ENCODE measurements around the gene OLFM1. TPM values are rescaled to one million over a fixed set of nuclear protein-coding genes. Genes with fewer than 3 reads are reported as not detected.
A peak's percentile ranks its signal among the peaks of the same experiment; 100 is the strongest.

Gene OLFM1
- total and polyA plus RNA-seq, 7 experiments from 2014 or later = 0.19 to 2.1 (median 0.87) TPM; not detected in 3

DNA sequence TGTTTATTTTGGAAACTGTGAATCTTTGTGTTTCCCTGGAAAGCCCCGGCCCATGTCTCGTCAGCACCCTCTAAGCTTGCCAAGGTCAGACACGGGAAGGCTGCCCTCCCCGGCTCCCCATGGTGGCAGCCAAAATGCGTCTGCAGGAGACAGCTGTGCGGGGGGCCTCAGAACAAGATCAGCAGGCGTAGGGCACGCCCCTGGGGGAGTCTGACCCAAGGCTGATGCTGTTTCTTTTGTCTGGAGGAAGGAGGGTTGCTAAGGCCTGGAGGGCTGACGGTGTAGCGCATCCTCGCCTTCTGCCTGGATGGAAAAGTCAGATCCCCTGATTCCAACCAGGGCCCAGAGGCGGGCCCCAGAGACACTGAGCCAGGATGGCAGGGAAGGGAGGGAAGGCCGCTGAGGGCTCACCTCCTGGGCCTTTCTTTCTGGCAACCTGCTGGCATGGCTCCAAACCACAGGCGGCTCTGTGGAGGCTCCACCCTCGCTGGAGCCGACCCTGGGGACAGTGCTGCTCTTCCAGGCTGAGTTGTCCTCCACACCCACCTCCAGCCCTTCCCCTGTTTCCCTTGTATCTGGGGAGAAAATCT is 57.2 kb downstream of the OLFM1 start:
- Mint-ChIP-seq H3K27ac (no peak overlapping the region), H3K9me3 (peaks cover 0 to 5% (median 3%) of the 10 kb centered on the region in 11 donors), H3K4me1 (peaks cover 0 to 2% (median 0%) of the 10 kb centered on the region in 7 donors), H3K36me3 (no peaks in the 10 kb centered on the region), H3K27me3 (peaks cover 0 to 27% (median 18%) of the 10 kb centered on the region in 5 donors), H3K4me3 (no peak overlapping the region)
- no peak overlapping the region for H3K4me3 ChIP-seq (ENCODE audit: low read length)
- H3K4me1 ChIP-seq (ENCODE audit: control insufficient read depth in 2 of 2, insufficient read depth in 2 of 2, low read length in 2 of 2) = no peaks in the 10 kb centered on the region
- H3K36me3 ChIP-seq (ENCODE audit: control insufficient read depth in 2 of 3, insufficient read depth in 3 of 3, low read length in 3 of 3) = no peaks in the 10 kb centered on the region
- CTCF ChIA-PET = no interaction called here
- H3K9me3 ChIP-seq (ENCODE audit: control insufficient read depth in 2 of 3, low read length in 3 of 3) = peaks cover 0 to 10% (median 0%) of the 10 kb centered on the region in 3 experiments
- POLR2A ChIA-PET = no interaction called here
- ATAC-seq (no peak), DNase-seq (no peak)
- no peak overlapping the region for H3K27ac ChIP-seq (ENCODE audit: low read depth, low read length)
- H3K27me3 ChIP-seq (ENCODE audit: control insufficient read depth in 2 of 2, insufficient read depth in 2 of 2, low read length in 2 of 2) = no peaks in the 10 kb centered on the region
- intact Hi-C loops (cut with micrococcal nuclease) = no loop called here

DNA sequence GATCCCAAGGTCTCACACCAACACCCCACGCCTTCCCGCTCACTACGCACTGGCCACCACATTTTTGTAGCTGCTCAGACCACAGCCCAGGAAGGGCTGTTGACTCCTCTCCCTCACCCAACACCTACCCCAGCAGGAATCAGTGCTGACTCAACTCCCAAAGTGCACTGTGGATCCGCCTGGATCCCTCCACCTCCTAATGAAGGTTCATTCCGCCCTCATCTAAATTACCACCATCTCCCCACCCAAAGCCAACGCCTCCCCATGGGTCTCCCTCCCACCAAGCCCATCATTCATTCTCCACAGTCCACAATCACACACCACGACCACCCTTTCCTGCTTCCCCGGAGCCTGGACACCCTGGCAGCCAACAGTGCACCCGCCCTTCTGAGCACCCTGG is 57.8 kb downstream of the OLFM1 start:
- no peak overlapping the region for H3K27ac ChIP-seq (ENCODE audit: low read depth, low read length)
- H3K9me3 ChIP-seq (ENCODE audit: control insufficient read depth in 2 of 3, low read length in 3 of 3) = peaks cover 0 to 10% (median 0%) of the 10 kb centered on the region in 3 experiments
- Mint-ChIP-seq H3K27ac (no peak overlapping the region), H3K4me3 (no peak overlapping the region), H3K36me3 (no peaks in the 10 kb centered on the region), H3K9me3 (peaks cover 0 to 11% (median 4%) of the 10 kb centered on the region in 11 donors), H3K27me3 (peaks cover 0 to 27% (median 18%) of the 10 kb centered on the region in 5 donors), H3K4me1 (peaks cover 0 to 2% (median 0%) of the 10 kb centered on the region in 7 donors)
- ATAC-seq = no peak
- no peaks in the 10 kb centered on the region for H3K27me3 ChIP-seq (ENCODE audit: control insufficient read depth in 2 of 2, insufficient read depth in 2 of 2, low read length in 2 of 2)
- POLR2A ChIA-PET = no interaction called here
- DNase-seq = no peak
- no peaks in the 10 kb centered on the region for H3K4me1 ChIP-seq (ENCODE audit: control insufficient read depth in 2 of 2, insufficient read depth in 2 of 2, low read length in 2 of 2)
- no peak overlapping the region for H3K4me3 ChIP-seq (ENCODE audit: low read length)
- CTCF ChIA-PET = no interaction called here
- intact Hi-C loops (cut with micrococcal nuclease) = no loop called here
- H3K36me3 ChIP-seq (ENCODE audit: control insufficient read depth in 2 of 3, insufficient read depth in 3 of 3, low read length in 3 of 3) = no peaks in the 10 kb centered on the region

DNA sequence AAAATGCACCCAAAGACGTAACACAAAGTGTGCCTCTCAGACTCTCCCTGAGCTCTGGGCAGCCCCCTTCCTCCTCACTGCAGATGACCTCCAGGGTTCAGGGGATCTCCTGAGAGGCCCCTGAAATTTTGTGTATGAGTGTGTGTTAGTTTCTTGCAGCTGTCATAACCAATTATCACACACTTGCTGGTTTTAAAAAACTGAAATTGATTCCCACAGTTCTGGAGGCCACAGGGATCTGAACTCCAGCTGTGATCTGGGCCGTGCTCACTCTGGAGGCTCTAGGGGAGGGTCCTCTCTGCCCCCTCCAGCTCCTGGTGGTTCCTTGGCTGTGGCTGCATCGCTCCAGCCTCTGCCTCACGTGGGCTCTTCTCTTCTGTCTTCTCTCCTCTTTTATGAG is 58.8 kb downstream of the OLFM1 start:
- Histone ChIP-seq H3K27me3 (ENCODE audit: control insufficient read depth in 2 of 2, insufficient read depth in 2 of 2, low read length in 2 of 2) (no peaks in the 10 kb centered on the region), H3K36me3 (ENCODE audit: control insufficient read depth in 2 of 3, insufficient read depth in 3 of 3, low read length in 3 of 3) (no peaks in the 10 kb centered on the region), H3K4me1 (ENCODE audit: control insufficient read depth in 2 of 2, insufficient read depth in 2 of 2, low read length in 2 of 2) (no peaks in the 10 kb centered on the region), H3K9me3 (ENCODE audit: control insufficient read depth in 2 of 3, low read length in 3 of 3) (peaks cover 0 to 10% (median 0%) of the 10 kb centered on the region in 3 experiments), H3K4me3 (ENCODE audit: low read length) (no peak overlapping the region), H3K27ac (ENCODE audit: low read depth, low read length) (no peak overlapping the region)
- POLR2A ChIA-PET = no interaction called here
- H3K9me3 Mint-ChIP-seq = peaks cover 0 to 16% (median 5%) of the 10 kb centered on the region in 11 donors
- CTCF ChIA-PET = no interaction called here
- peaks cover 0 to 2% (median 0%) of the 10 kb centered on the region in 7 donors for H3K4me1 Mint-ChIP-seq
- ATAC-seq (no peak), DNase-seq (no peak)
- H3K36me3 Mint-ChIP-seq = no peaks in the 10 kb centered on the region
- H3K27ac Mint-ChIP-seq = no peak overlapping the region
- H3K4me3 Mint-ChIP-seq = no peak overlapping the region
- peaks cover 0 to 27% (median 18%) of the 10 kb centered on the region in 5 donors for H3K27me3 Mint-ChIP-seq
- intact Hi-C loops (cut with micrococcal nuclease) = no loop called here

DNA sequence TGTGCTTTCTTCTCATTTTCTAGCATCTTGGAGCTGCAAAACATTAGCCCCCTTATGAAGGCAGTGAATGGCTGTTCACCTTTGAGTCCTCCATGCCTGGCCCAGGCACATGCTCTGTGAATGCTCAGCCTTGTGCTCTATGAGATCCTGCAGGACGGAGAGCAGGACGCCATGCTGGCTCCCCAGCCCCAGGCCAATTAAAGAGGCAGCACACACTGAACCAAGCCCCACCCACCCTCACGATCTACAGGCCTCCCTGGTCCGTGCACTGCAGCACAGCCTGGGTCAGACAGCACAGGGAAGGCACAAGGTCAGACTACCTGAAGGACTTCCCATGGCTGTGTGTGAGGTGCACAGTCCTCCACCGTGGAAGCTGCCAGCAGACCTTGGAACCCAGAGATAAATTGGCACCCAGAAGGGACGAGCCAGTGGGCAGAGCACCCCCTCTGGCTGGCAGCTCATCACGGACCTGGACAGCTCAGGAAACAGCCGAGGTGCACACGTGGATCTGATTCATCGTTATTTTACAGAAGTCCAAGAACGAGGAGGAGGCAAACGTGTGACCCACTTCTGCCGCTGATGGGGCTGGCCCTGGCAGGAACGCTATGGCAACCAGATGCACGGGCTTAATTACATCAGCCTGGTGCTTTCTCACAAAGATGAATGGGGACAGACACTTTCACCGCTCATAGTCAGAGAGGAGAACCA is 59.5 kb downstream of the OLFM1 start:
- Mint-ChIP-seq H3K36me3 (no peaks in the 10 kb centered on the region), H3K4me3 (peak overlapping the region in 1 of 10 donors; percentile 21), H3K9me3 (peaks cover 0 to 16% (median 10%) of the 10 kb centered on the region in 11 donors), H3K27ac (no peak overlapping the region), H3K4me1 (peaks cover 0 to 2% (median 0%) of the 10 kb centered on the region in 7 donors), H3K27me3 (peaks cover 0 to 27% (median 18%) of the 10 kb centered on the region in 5 donors)
- Histone ChIP-seq H3K4me3 (ENCODE audit: low read length) (no peak overlapping the region), H3K27me3 (ENCODE audit: control insufficient read depth in 2 of 2, insufficient read depth in 2 of 2, low read length in 2 of 2) (no peaks in the 10 kb centered on the region), H3K4me1 (ENCODE audit: control insufficient read depth in 2 of 2, insufficient read depth in 2 of 2, low read length in 2 of 2) (no peaks in the 10 kb centered on the region), H3K27ac (ENCODE audit: low read depth, low read length) (no peak overlapping the region), H3K9me3 (ENCODE audit: control insufficient read depth in 2 of 3, low read length in 3 of 3) (peaks cover 0 to 15% (median 0%) of the 10 kb centered on the region in 3 experiments), H3K36me3 (ENCODE audit: control insufficient read depth in 2 of 3, insufficient read depth in 3 of 3, low read length in 3 of 3) (no peaks in the 10 kb centered on the region)
- POLR2A ChIA-PET = no interaction called here
- ATAC-seq = no peak
- intact Hi-C loops (cut with micrococcal nuclease) = no loop called here
- CTCF ChIA-PET = no interaction called here
- no peak for DNase-seq

DNA sequence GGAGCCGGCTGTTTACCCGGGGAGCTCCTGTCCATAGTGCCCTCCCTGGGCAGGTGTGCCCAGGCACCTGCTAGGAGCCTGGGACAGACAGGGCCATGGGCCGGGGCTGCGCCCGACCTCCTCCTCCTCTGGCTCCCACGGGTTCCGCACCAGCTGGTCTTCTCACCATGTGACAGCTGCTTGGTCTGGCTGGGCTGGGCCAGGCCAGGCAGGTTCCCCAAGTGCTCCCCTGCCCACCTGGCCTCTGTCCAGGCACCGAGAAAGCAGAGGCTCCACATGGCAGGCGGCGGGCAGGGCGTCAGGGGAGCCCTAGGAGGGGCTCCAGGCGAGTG is 60.0 kb downstream of the OLFM1 start:
- Mint-ChIP-seq H3K4me3 (no peak overlapping the region), H3K4me1 (peaks cover 0 to 2% (median 0%) of the 10 kb centered on the region in 7 donors), H3K9me3 (peaks cover 0 to 16% (median 10%) of the 10 kb centered on the region in 11 donors), H3K36me3 (no peaks in the 10 kb centered on the region), H3K27ac (no peak overlapping the region), H3K27me3 (peaks cover 0 to 27% (median 18%) of the 10 kb centered on the region in 5 donors)
- H3K27me3 ChIP-seq (ENCODE audit: control insufficient read depth in 2 of 2, insufficient read depth in 2 of 2, low read length in 2 of 2) = no peaks in the 10 kb centered on the region
- DNase-seq = no peak
- no peaks in the 10 kb centered on the region for H3K36me3 ChIP-seq (ENCODE audit: control insufficient read depth in 2 of 3, insufficient read depth in 3 of 3, low read length in 3 of 3)
- POLR2A ChIA-PET = no interaction called here
- no peak for ATAC-seq
- no peak overlapping the region for H3K4me3 ChIP-seq (ENCODE audit: low read length)
- H3K27ac ChIP-seq (ENCODE audit: low read depth, low read length) = no peak overlapping the region
- intact Hi-C loops (cut with micrococcal nuclease) = no loop called here
- H3K9me3 ChIP-seq (ENCODE audit: control insufficient read depth in 2 of 3, low read length in 3 of 3) = peaks cover 0 to 15% (median 0%) of the 10 kb centered on the region in 3 experiments
- CTCF ChIA-PET = no interaction called here
- H3K4me1 ChIP-seq (ENCODE audit: control insufficient read depth in 2 of 2, insufficient read depth in 2 of 2, low read length in 2 of 2) = no peaks in the 10 kb centered on the region

DNA sequence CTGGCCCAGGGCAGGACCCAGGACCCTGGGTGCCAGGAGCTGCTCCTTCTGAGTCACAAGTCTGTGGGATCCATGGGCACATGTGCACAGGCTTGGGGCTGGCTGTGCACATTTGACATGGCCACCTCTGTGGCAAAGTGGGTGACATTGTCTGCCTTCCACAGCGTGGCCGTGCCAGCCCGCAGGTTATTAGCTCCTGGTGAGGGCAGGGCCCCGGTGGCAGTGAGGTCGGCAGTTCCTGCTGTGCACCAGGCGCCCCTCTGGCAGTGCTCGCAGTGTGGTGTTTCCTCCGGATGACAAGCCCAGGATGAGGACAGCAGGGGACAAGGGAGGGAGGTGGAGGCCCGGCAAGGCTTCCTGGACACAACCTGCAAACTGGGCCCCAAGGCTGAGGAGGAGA is 60.5 kb downstream of the OLFM1 start:
- Mint-ChIP-seq H3K27ac (no peak overlapping the region), H3K4me3 (no peak overlapping the region), H3K27me3 (peaks cover 0 to 29% (median 18%) of the 10 kb centered on the region in 5 donors), H3K36me3 (no peaks in the 10 kb centered on the region), H3K9me3 (peaks cover 0 to 16% (median 10%) of the 10 kb centered on the region in 11 donors), H3K4me1 (peaks cover 0 to 2% (median 0%) of the 10 kb centered on the region in 7 donors)
- no peak for DNase-seq
- intact Hi-C loops (cut with micrococcal nuclease) = no loop called here
- Histone ChIP-seq H3K4me1 (ENCODE audit: control insufficient read depth in 2 of 2, insufficient read depth in 2 of 2, low read length in 2 of 2) (no peaks in the 10 kb centered on the region), H3K27ac (ENCODE audit: low read depth, low read length) (no peak overlapping the region), H3K36me3 (ENCODE audit: control insufficient read depth in 2 of 3, insufficient read depth in 3 of 3, low read length in 3 of 3) (no peaks in the 10 kb centered on the region), H3K9me3 (ENCODE audit: control insufficient read depth in 2 of 3, low read length in 3 of 3) (peaks cover 0 to 15% (median 0%) of the 10 kb centered on the region in 3 experiments), H3K4me3 (ENCODE audit: low read length) (no peak overlapping the region), H3K27me3 (ENCODE audit: control insufficient read depth in 2 of 2, insufficient read depth in 2 of 2, low read length in 2 of 2) (no peaks in the 10 kb centered on the region)
- CTCF ChIA-PET = no interaction called here
- no peak for ATAC-seq
- POLR2A ChIA-PET = no interaction called here

DNA sequence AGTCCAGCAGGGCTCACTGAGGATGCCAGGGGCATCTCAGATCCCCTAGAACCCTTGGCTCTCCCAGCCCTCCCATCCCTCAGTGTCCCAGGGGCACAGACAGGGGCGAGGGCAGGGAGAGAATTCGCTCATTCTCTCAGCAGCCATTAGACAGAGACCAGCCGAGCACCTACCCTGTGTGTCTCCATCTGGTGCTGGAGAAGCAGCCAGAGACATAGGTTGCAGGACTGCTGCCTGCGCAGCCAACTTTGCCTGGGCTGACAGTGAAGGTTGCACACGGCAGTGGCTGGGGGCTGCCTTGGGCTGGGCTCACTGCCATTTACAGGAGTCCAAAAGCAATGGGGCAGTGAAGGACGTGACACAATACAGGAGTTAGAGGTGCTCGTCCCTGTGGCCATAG is 60.9 kb downstream of the OLFM1 start:
- H3K36me3 Mint-ChIP-seq = no peaks in the 10 kb centered on the region
- DNase-seq (no peak), ATAC-seq (no peak)
- CTCF ChIA-PET = no interaction called here
- Histone ChIP-seq H3K36me3 (ENCODE audit: control insufficient read depth in 2 of 3, insufficient read depth in 3 of 3, low read length in 3 of 3) (no peaks in the 10 kb centered on the region), H3K27ac (ENCODE audit: low read depth, low read length) (no peak overlapping the region), H3K4me3 (ENCODE audit: low read length) (no peak overlapping the region), H3K27me3 (ENCODE audit: control insufficient read depth in 2 of 2, insufficient read depth in 2 of 2, low read length in 2 of 2) (no peaks in the 10 kb centered on the region), H3K9me3 (ENCODE audit: control insufficient read depth in 2 of 3, low read length in 3 of 3) (peaks cover 0 to 15% (median 0%) of the 10 kb centered on the region in 3 experiments), H3K4me1 (ENCODE audit: control insufficient read depth in 2 of 2, insufficient read depth in 2 of 2, low read length in 2 of 2) (no peaks in the 10 kb centered on the region)
- peaks cover 0 to 31% (median 18%) of the 10 kb centered on the region in 5 donors for H3K27me3 Mint-ChIP-seq
- H3K4me3 Mint-ChIP-seq = no peak overlapping the region
- no peak overlapping the region for H3K27ac Mint-ChIP-seq
- POLR2A ChIA-PET = no interaction called here
- peaks cover 0 to 2% (median 0%) of the 10 kb centered on the region in 7 donors for H3K4me1 Mint-ChIP-seq
- H3K9me3 Mint-ChIP-seq = peaks cover 0 to 16% (median 10%) of the 10 kb centered on the region in 11 donors
- intact Hi-C loops (cut with micrococcal nuclease) = no loop called here

Data from naive thymus-derived CD4-positive, alpha-beta T cell (primary cell).